Measurements from ENCODE around the gene CCDC71.

- TF ChIP-seq GATA2 (IDR thresholded peaks at IDR 0.05; ENCODE audit: low read depth, low read length) (no peak), GATA3 (IDR thresholded peaks at IDR 0.05; ENCODE audit: low read depth, low read length) (no peak)
Observed at GRCh38 chr3:49158792-49159191, 7.3 kb downstream of the CCDC71 start.
